ENCODE data around the gene NTM.

The NTM gene

GRCh38 chr11:131982154-131982553 lies 611.7 kb downstream of the NTM start:
- Histone ChIP-seq H3K9me3 (ENCODE audit: severe bottlenecking) (no peaks in the 10 kb centered on the region), H3K4me3 (ENCODE audit: severe bottlenecking) (no peak overlapping the region), H3K27ac (ENCODE audit: poor library complexity, severe bottlenecking) (no peak overlapping the region), H3K36me3 (ENCODE audit: low read depth) (no peaks in the 10 kb centered on the region), H3K27me3 (ENCODE audit: insufficient read depth, poor library complexity, severe bottlenecking) (no peaks in the 10 kb centered on the region), H3K4me1 (ENCODE audit: insufficient read depth, poor library complexity, severe bottlenecking) (peaks cover 22% of the 10 kb centered on the region)
- no peak for TF ChIP-seq CTCF (IDR thresholded peaks at IDR 0.05; ENCODE audit: poor library complexity, severe bottlenecking)
- no peak for DNase-seq (ENCODE audit: low spot score)
- ATAC-seq (ENCODE audit: low read depth): no peak

- DNase-seq (ENCODE audit: low spot score): no peak
- no peak overlapping the region for H3K4me3 ChIP-seq (ENCODE audit: severe bottlenecking)
- H3K36me3 ChIP-seq (ENCODE audit: low read depth): 0 out of 2 replicates have a peak, but pooled peaks cover 4% of the 10 kb centered on the region
- H3K27me3 ChIP-seq (ENCODE audit: insufficient read depth, poor library complexity, severe bottlenecking): no peaks in the 10 kb centered on the region
- ATAC-seq (ENCODE audit: low read depth): no peak
- peaks cover 15% of the 10 kb centered on the region for H3K4me1 ChIP-seq (ENCODE audit: insufficient read depth, poor library complexity, severe bottlenecking)
- H3K9me3 ChIP-seq (ENCODE audit: severe bottlenecking): no peaks in the 10 kb centered on the region
- no peak overlapping the region for H3K27ac ChIP-seq (ENCODE audit: poor library complexity, severe bottlenecking)
- no peak for TF ChIP-seq CTCF (IDR thresholded peaks at IDR 0.05; ENCODE audit: poor library complexity, severe bottlenecking)
These were observed 615.5 kb downstream of the NTM start for GRCh38 chr11:131985846-131986301.

GRCh38 chr11:131987703-131988102 lies 617.3 kb downstream of the NTM start:
- Histone ChIP-seq H3K4me1 (ENCODE audit: insufficient read depth, poor library complexity, severe bottlenecking) (peaks cover 15% of the 10 kb centered on the region), H3K27ac (ENCODE audit: poor library complexity, severe bottlenecking) (peak overlapping the region; percentile 9), H3K27me3 (ENCODE audit: insufficient read depth, poor library complexity, severe bottlenecking) (no peaks in the 10 kb centered on the region), H3K4me3 (ENCODE audit: severe bottlenecking) (no peak overlapping the region), H3K36me3 (ENCODE audit: low read depth) (0 out of 2 replicates have a peak, but pooled peaks cover 4% of the 10 kb centered on the region), H3K9me3 (ENCODE audit: severe bottlenecking) (no peaks in the 10 kb centered on the region)
- DNase-seq (ENCODE audit: low spot score) (no peak), ATAC-seq (ENCODE audit: low read depth) (peak; percentile 80)
- no peak for TF ChIP-seq CTCF (IDR thresholded peaks at IDR 0.05; ENCODE audit: poor library complexity, severe bottlenecking)

GRCh38 chr11:131991606-131992005 lies 621.2 kb downstream of the NTM start:
- TF ChIP-seq CTCF (IDR thresholded peaks at IDR 0.05; ENCODE audit: poor library complexity, severe bottlenecking): no peak
- Histone ChIP-seq H3K27me3 (ENCODE audit: insufficient read depth, poor library complexity, severe bottlenecking) (no peaks in the 10 kb centered on the region), H3K9me3 (ENCODE audit: severe bottlenecking) (peaks cover 10% of the 10 kb centered on the region), H3K27ac (ENCODE audit: poor library complexity, severe bottlenecking) (no peak overlapping the region), H3K4me3 (ENCODE audit: severe bottlenecking) (no peak overlapping the region), H3K36me3 (ENCODE audit: low read depth) (peaks cover 11% of the 10 kb centered on the region; the same call in 1 of the 2 replicates), H3K4me1 (ENCODE audit: insufficient read depth, poor library complexity, severe bottlenecking) (peaks cover 12% of the 10 kb centered on the region)
- ATAC-seq (ENCODE audit: low read depth) (no peak), DNase-seq (ENCODE audit: low spot score) (no peak)

- Histone ChIP-seq H3K4me3 (ENCODE audit: severe bottlenecking) (no peak overlapping the region), H3K4me1 (ENCODE audit: insufficient read depth, poor library complexity, severe bottlenecking) (no peaks in the 10 kb centered on the region), H3K9me3 (ENCODE audit: severe bottlenecking) (peaks cover 10% of the 10 kb centered on the region), H3K27me3 (ENCODE audit: insufficient read depth, poor library complexity, severe bottlenecking) (no peaks in the 10 kb centered on the region), H3K36me3 (ENCODE audit: low read depth) (peaks cover 11% of the 10 kb centered on the region; the same call in 1 of the 2 replicates), H3K27ac (ENCODE audit: poor library complexity, severe bottlenecking) (no peak overlapping the region)
- DNase-seq (ENCODE audit: low spot score) (no peak), ATAC-seq (ENCODE audit: low read depth) (no peak)
- TF ChIP-seq CTCF (IDR thresholded peaks at IDR 0.05; ENCODE audit: poor library complexity, severe bottlenecking): no peak
These were observed 622.8 kb downstream of the NTM start for GRCh38 chr11:131993246-131993645.
